GM12878 (cell line): ENCODE data around the gene TFF2. TPM values are rescaled to one million over a fixed set of nuclear protein-coding genes. Genes with fewer than 3 reads are reported as not detected.

Experiments used
- ATAC-seq: fragments of 200-7000 bp; cut with Tn5 transposase; 3 replicates; pipeline ENCODE4 v1.9.1; 2020; ENCODE audit warnings: mild to moderate bottlenecking, moderate library complexity
- BruUV-seq: library from RNA; stranded (reverse); fragments of 400-500 nt; replicated peaks from 2 replicates; lab custom pipeline; 2021; lab: Mats Ljungman, UMichigan
- CTCF ChIA-PET: fragments of 300-600 bp; sonication (Branson Sonifier 250); formaldehyde crosslinking; extraction: SDS; loops from one replicate; lab custom pipeline; 2021; ENCODE audit warnings: inconsistent platforms; lab: Yijun Ruan, JAX
- POLR2A ChIA-PET: fragments of 350-600 bp; formaldehyde crosslinking; extraction: SDS; loops from one replicate; lab custom pipeline; 2021; ENCODE audit warnings: inconsistent platforms; lab: Charles Lee
- RAD21 ChIA-PET: fragments of 300-600 bp; sonication (Branson Sonifier 250); formaldehyde crosslinking; loops from one replicate; lab custom pipeline; 2023; ENCODE audit warnings: antibody characterized with exemption; ENCODE audit not compliant: unreplicated experiment; lab: Charles Lee
- SMC1A ChIA-PET: fragments of 300-600 bp; sonication (Branson Sonifier 250); formaldehyde crosslinking; loops from one replicate; lab custom pipeline; 2023; ENCODE audit not compliant: unreplicated experiment, uncharacterized antibody; lab: Charles Lee
- DNase-seq: peaks from one replicate; pipeline ENCODE4 v3.0.0-alpha.2; 2011; ENCODE audit warnings: low read depth, low spot score
- FAIRE-seq: peaks from 3 replicates; lab custom pipeline; 2011; peaks lifted over from hg19 to GRCh38; lab: Jason Lieb, UNC
- H2AFZ ChIP-seq: 2 replicates; pipeline ENCODE4 v1.6.0; 2011; ENCODE audit warnings: low read depth, low read length, control low read depth; ENCODE audit not compliant: control insufficient read depth
- H3K27ac ChIP-seq: 2 replicates; pipeline ENCODE4 v1.5.1; 2011; ENCODE audit warnings: control low read depth; ENCODE audit not compliant: control insufficient read depth, insufficient read depth
- H3K27me3 ChIP-seq, 2 experiments: replicated peaks in 1 of 2; 2 replicates each; pipeline versions ENCODE4 v1.6.0 to v1.6.1; 2011; ENCODE audit warnings: low read length in 1 of 2; ENCODE audit not compliant: control insufficient read depth in 2 of 2, insufficient read depth in 2 of 2
- H3K36me3 ChIP-seq, 2 experiments: 2 replicates each; pipeline ENCODE4 v1.5.1; 2011; ENCODE audit warnings: low read length in 1 of 2; ENCODE audit not compliant: control insufficient read depth in 2 of 2, insufficient read depth in 2 of 2
- H3K4me1 ChIP-seq: 2 replicates; pipeline ENCODE4 v1.6.1; 2011; ENCODE audit warnings: mild to moderate bottlenecking, low read length, moderate library complexity, mixed read lengths; ENCODE audit not compliant: control insufficient read depth, insufficient read depth
- H3K4me2 ChIP-seq: 2 replicates; pipeline ENCODE4 v1.6.0; 2011; ENCODE audit warnings: control low read depth; ENCODE audit not compliant: control insufficient read depth, insufficient read depth
- H3K4me3 ChIP-seq: fragments of 200-600 bp; sonication (generic); 2 replicates; pipeline ENCODE4 v1.5.1; 2016
- H3K79me2 ChIP-seq: 2 replicates; pipeline ENCODE4 v1.6.0; 2011; ENCODE audit warnings: low read length; ENCODE audit not compliant: control insufficient read depth, insufficient read depth
- H3K9ac ChIP-seq: 2 replicates; pipeline ENCODE4 v1.8.0; 2011; ENCODE audit warnings: low read length, control low read depth, mixed read lengths; ENCODE audit not compliant: control insufficient read depth, insufficient read depth
- H3K9me3 ChIP-seq: replicated peaks from 3 replicates; pipeline ENCODE4 v1.5.1; 2011; ENCODE audit warnings: mild to moderate bottlenecking, low read length; ENCODE audit not compliant: control insufficient read depth, insufficient read depth
- H4K20me1 ChIP-seq: 2 replicates; pipeline ENCODE4 v1.6.0; 2011; ENCODE audit not compliant: control insufficient read depth, insufficient read depth
- BACH1 ChIP-seq: fragments of 450-650 bp; IDR thresholded peaks from 2 replicates; pipeline ENCODE4 v1.6.1; 2017; ENCODE audit warnings: mild to moderate bottlenecking, borderline replicate concordance
- SIN3A ChIP-seq: IDR thresholded peaks from 2 replicates; pipeline ENCODE4 v1.6.1; 2012; ENCODE audit warnings: low read depth, low read length, improper control_type of control experiment
- TCF7 ChIP-seq: IDR thresholded peaks from 2 replicates; pipeline ENCODE4 v1.6.1; 2014; ENCODE audit warnings: antibody characterized with exemption, borderline replicate concordance
- WGBS: methylation state at CpG from one replicate; pipeline ENCODE4 v1.1.6; 2016; ENCODE audit warnings: low lambda C conversion rate; ENCODE audit not compliant: insufficient replicate concordance, insufficient coverage; ENCODE audit errors: missing lambda C conversion rate; 5-methylcytosine and 5-hydroxymethylcytosine counted together
- in situ Hi-C: fragments of 300-500 bp; cut with MboI; formaldehyde crosslinking; loops from 9 replicates; pipeline ENCODE4 v1.14.3; 2018; ENCODE audit warnings: mixed read lengths
- intact Hi-C: fragments of 100-400 bp; cut with micrococcal nuclease; formaldehyde crosslinking; loops from one replicate; pipeline ENCODE4 v1.14.2; 2022; ENCODE audit not compliant: unreplicated experiment
- polyA plus RNA-seq, 11 experiments: library from polyadenylated mRNA; depleted of rRNA in 4 of 11; unstranded in 6 of 11; stranded (reverse) in 5 of 11; fragments of >200 nt; fragmentation: Nextera tagmentation in 4 of 11; fragmentation: Illumina TruSeq in 1 of 11; extraction: Ambion mirVana in 4 of 11; extraction: Trizol in 1 of 11; gene quantifications; 1 replicate in 1 of 11; 2 replicates in 10 of 11; pipeline versions ENCODE4 v1.2.1 to v1.2.3, GENCODE V29; 2011 to 2016; ENCODE audit warnings: inconsistent platforms in 2 of 11, missing spikeins in 2 of 11, low read depth in 1 of 11
- total RNA-seq, 4 experiments: library from RNA; depleted of rRNA in 3 of 4; stranded (reverse); fragments of >200 nt in 3 of 4; fragmentation: Illumina TruSeq in 1 of 4; extraction: Trizol in 1 of 4; gene quantifications; 2 replicates each; pipeline versions ENCODE4 v1.2.1 to v1.2.3, GENCODE V29; 2013 to 2021
- TF ChIP-seq, protein P1 (sequence below): IDR thresholded peaks from 2 replicates; pipeline ENCODE4 v1.6.1; 2011; ENCODE audit warnings: borderline replicate concordance, low read depth, mild to moderate bottlenecking, moderate library complexity, low read length; ENCODE audit not compliant: insufficient read depth, poor library complexity, severe bottlenecking

TFF2 gene
- total and polyA plus RNA-seq, 10 of the 15 experiments (the other 5 are each of a cell fraction or from before 2014, with no cell fraction given): 0.56 TPM; not detected in 9

DNA sequence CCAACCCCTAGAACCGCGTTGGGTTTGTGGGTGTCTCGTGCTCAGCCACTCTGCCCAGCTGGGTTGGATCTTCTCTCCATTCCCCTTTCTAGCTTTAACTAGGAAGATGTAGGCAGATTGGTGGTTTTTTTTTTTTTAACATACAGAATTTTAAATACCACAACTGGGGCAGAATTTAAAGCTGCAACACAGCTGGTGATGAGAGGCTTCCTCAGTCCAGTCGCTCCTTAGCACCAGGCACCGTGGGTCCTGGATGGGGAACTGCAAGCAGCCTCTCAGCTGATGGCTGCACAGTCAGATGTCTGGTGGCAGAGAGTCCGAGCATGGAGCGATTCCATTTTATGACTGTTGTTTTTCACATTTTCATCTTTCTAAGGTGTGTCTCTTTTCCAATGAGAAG, 54.3 kb downstream of the TFF2 start:
- ChIA-PET CTCF (interaction anchor here (1.2 kb wide), 1 partner anchor 12 kb away, joined by 5 read pairs; no protein-coding TSS in a partner anchor), POLR2A (interaction anchor here (1.3 kb wide), 1 partner anchor 11 kb away, joined by 4 read pairs; no protein-coding TSS in a partner anchor), RAD21 (interaction anchor here (0.6 to 1.6 kb wide), 3 partner anchors 11 to 59 kb away, joined by 3 to 4 read pairs (median 3); no protein-coding TSS in a partner anchor), SMC1A (interaction anchor here (1.0 to 1.1 kb wide), 2 partner anchors 10 to 148 kb away, joined by 3 read pairs; no protein-coding TSS in a partner anchor)
- ATAC-seq: no peak
- no TSS peak for BruUV-seq
- Histone ChIP-seq H4K20me1 (no peaks in the 10 kb centered on the region), H3K9ac (no peak overlapping the region), H3K36me3 (no peaks in the 10 kb centered on the region), H3K9me3 (no peaks in the 10 kb centered on the region; the same call in 2 of the 3 replicates), H3K27ac (no peak overlapping the region), H3K27me3 (no peaks in the 10 kb centered on the region; a peak in 1 of 4 replicates), H3K4me2 (no peak overlapping the region), H3K4me1 (no peaks in the 10 kb centered on the region), H3K4me3 (no peak overlapping the region), H3K79me2 (no peaks in the 10 kb centered on the region), H2AFZ (no peak overlapping the region)
- no peak for FAIRE-seq
- TF ChIP-seq TCF7 (no peak), SIN3A (no peak), BACH1 (no peak)
- TF ChIP-seq, protein P1, sequence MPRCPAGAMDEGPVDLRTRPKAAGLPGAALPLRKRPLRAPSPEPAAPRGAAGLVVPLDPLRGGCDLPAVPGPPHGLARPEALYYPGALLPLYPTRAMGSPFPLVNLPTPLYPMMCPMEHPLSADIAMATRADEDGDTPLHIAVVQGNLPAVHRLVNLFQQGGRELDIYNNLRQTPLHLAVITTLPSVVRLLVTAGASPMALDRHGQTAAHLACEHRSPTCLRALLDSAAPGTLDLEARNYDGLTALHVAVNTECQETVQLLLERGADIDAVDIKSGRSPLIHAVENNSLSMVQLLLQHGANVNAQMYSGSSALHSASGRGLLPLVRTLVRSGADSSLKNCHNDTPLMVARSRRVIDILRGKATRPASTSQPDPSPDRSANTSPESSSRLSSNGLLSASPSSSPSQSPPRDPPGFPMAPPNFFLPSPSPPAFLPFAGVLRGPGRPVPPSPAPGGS: no peak
- intact Hi-C loops: no loop called here
- 57% methylated on average over 7 of the region's 7 CpGs for WGBS
- in situ Hi-C loops: no loop called here
- no peak for DNase-seq

Other genes starting within 250 kb of the TFF2 start
- 8.8 and 9.2 TPM in 2 replicates for gene ABCG1, start 131.9 kb downstream of the TFF2 start, total RNA-seq (2014; rRNA removed)
- 5.3 and 6.2 TPM in 2 replicates for gene ABCG1, start 131.9 kb downstream of the TFF2 start, total RNA-seq (2014; rRNA removed; fragmentation: Illumina TruSeq; extraction: Trizol)
- gene ABCG1, start 131.9 kb downstream of the TFF2 start, total RNA-seq (2021): 11.2 and 12.4 TPM in 2 replicates
- gene ABCG1, start 131.9 kb downstream of the TFF2 start, polyA plus RNA-seq (2011; rRNA removed): 14.0 and 19.3 TPM in 2 replicates
- gene ABCG1, start 131.9 kb downstream of the TFF2 start, polyA plus RNA-seq (2014; fragmentation: Illumina TruSeq; extraction: Trizol): 5.9 and 6.1 TPM in 2 replicates
- 1 to 10 TPM; 2.9 to 3.0 TPM for gene ABCG1, start 131.9 kb downstream of the TFF2 start, polyA plus RNA-seq (2014; fragmentation: Nextera tagmentation; extraction: Ambion mirVana)
- 6.9 and 8.0 TPM in 2 replicates for gene ABCG1, start 131.9 kb downstream of the TFF2 start, polyA plus RNA-seq (2014; rRNA removed)
- gene ABCG1, start 131.9 kb downstream of the TFF2 start, polyA plus RNA-seq (2016; fragmentation: Nextera tagmentation; extraction: Ambion mirVana): 1 to 10 TPM in 1 of 2 experiments, under 1 TPM in 1; 0.59 to 1.3 TPM
- not detected in 2 replicates for gene TFF3, start 35.6 kb downstream of the TFF2 start, total RNA-seq (2014; rRNA removed)
- gene TFF3, start 35.6 kb downstream of the TFF2 start, total RNA-seq (2014; rRNA removed; fragmentation: Illumina TruSeq; extraction: Trizol): not detected in 2 replicates
- 0.74 TPM in 1 of 2 replicates, not detected in the other for gene TFF3, start 35.6 kb downstream of the TFF2 start, total RNA-seq (2021)
- not detected in 2 replicates for gene TFF3, start 35.6 kb downstream of the TFF2 start, polyA plus RNA-seq (2011; rRNA removed)
- not detected in 2 replicates for gene TFF3, start 35.6 kb downstream of the TFF2 start, polyA plus RNA-seq (2014; fragmentation: Illumina TruSeq; extraction: Trizol)
- not detected for gene TFF3, start 35.6 kb downstream of the TFF2 start, polyA plus RNA-seq (2014; fragmentation: Nextera tagmentation; extraction: Ambion mirVana)
- not detected in 2 replicates for gene TFF3, start 35.6 kb downstream of the TFF2 start, polyA plus RNA-seq (2014; rRNA removed)
- not detected for gene TFF3, start 35.6 kb downstream of the TFF2 start, polyA plus RNA-seq (2016; fragmentation: Nextera tagmentation; extraction: Ambion mirVana)
- not detected in 2 replicates for gene TFF1, start 15.5 kb upstream of the TFF2 start, total RNA-seq (2014; rRNA removed)
- not detected in 2 replicates for gene TFF1, start 15.5 kb upstream of the TFF2 start, total RNA-seq (2014; rRNA removed; fragmentation: Illumina TruSeq; extraction: Trizol)
- gene TFF1, start 15.5 kb upstream of the TFF2 start, total RNA-seq (2021): 0.40 TPM in 1 of 2 replicates, not detected in the other
- gene TFF1, start 15.5 kb upstream of the TFF2 start, polyA plus RNA-seq (2011; rRNA removed): not detected in 2 replicates
- gene TFF1, start 15.5 kb upstream of the TFF2 start, polyA plus RNA-seq (2014; fragmentation: Illumina TruSeq; extraction: Trizol): not detected in 2 replicates
- gene TFF1, start 15.5 kb upstream of the TFF2 start, polyA plus RNA-seq (2014; fragmentation: Nextera tagmentation; extraction: Ambion mirVana): under 1 TPM in 1 of 2 experiments, not detected in 1; 0.13 TPM
- 0.24 TPM in 1 of 2 replicates, not detected in the other for gene TFF1, start 15.5 kb upstream of the TFF2 start, polyA plus RNA-seq (2014; rRNA removed)
- not detected for gene TFF1, start 15.5 kb upstream of the TFF2 start, polyA plus RNA-seq (2016; fragmentation: Nextera tagmentation; extraction: Ambion mirVana)
- gene TMPRSS3, start 45.1 kb upstream of the TFF2 start, total RNA-seq (2014; rRNA removed): 0.65 and 1.4 TPM in 2 replicates
- gene TMPRSS3, start 45.1 kb upstream of the TFF2 start, total RNA-seq (2014; rRNA removed; fragmentation: Illumina TruSeq; extraction: Trizol): 0.63 and 0.83 TPM in 2 replicates
- 0.90 and 1.2 TPM in 2 replicates for gene TMPRSS3, start 45.1 kb upstream of the TFF2 start, total RNA-seq (2021)
- not detected in 2 replicates for gene TMPRSS3, start 45.1 kb upstream of the TFF2 start, polyA plus RNA-seq (2011; rRNA removed)
- gene TMPRSS3, start 45.1 kb upstream of the TFF2 start, polyA plus RNA-seq (2014; fragmentation: Illumina TruSeq; extraction: Trizol): 0.17 and 0.51 TPM in 2 replicates
- gene TMPRSS3, start 45.1 kb upstream of the TFF2 start, polyA plus RNA-seq (2014; fragmentation: Nextera tagmentation; extraction: Ambion mirVana): 1 to 10 TPM in 1 of 2 experiments, under 1 TPM in 1; 0.82 to 1.5 TPM
- 0.51 and 1.3 TPM in 2 replicates for gene TMPRSS3, start 45.1 kb upstream of the TFF2 start, polyA plus RNA-seq (2014; rRNA removed)
- under 1 TPM; 0.56 to 0.59 TPM for gene TMPRSS3, start 45.1 kb upstream of the TFF2 start, polyA plus RNA-seq (2016; fragmentation: Nextera tagmentation; extraction: Ambion mirVana)
- 0.05 and 0.17 TPM in 2 replicates for gene UBASH3A, start 52.9 kb upstream of the TFF2 start, total RNA-seq (2014; rRNA removed)
- 0.05 and 0.13 TPM in 2 replicates for gene UBASH3A, start 52.9 kb upstream of the TFF2 start, total RNA-seq (2014; rRNA removed; fragmentation: Illumina TruSeq; extraction: Trizol)
- 0.27 and 0.28 TPM in 2 replicates for gene UBASH3A, start 52.9 kb upstream of the TFF2 start, total RNA-seq (2021)
- 0.16 and 0.33 TPM in 2 replicates for gene UBASH3A, start 52.9 kb upstream of the TFF2 start, polyA plus RNA-seq (2011; rRNA removed)
- 0.17 and 0.21 TPM in 2 replicates for gene UBASH3A, start 52.9 kb upstream of the TFF2 start, polyA plus RNA-seq (2014; fragmentation: Illumina TruSeq; extraction: Trizol)
- under 1 TPM in 1 of 2 experiments, not detected in 1; 0.04 TPM for gene UBASH3A, start 52.9 kb upstream of the TFF2 start, polyA plus RNA-seq (2014; fragmentation: Nextera tagmentation; extraction: Ambion mirVana)
- 0.20 and 0.23 TPM in 2 replicates for gene UBASH3A, start 52.9 kb upstream of the TFF2 start, polyA plus RNA-seq (2014; rRNA removed)
- gene UBASH3A, start 52.9 kb upstream of the TFF2 start, polyA plus RNA-seq (2016; fragmentation: Nextera tagmentation; extraction: Ambion mirVana): under 1 TPM; 0.26 to 0.39 TPM
- gene RSPH1, start 145.2 kb upstream of the TFF2 start, total RNA-seq (2014; rRNA removed): 0.11 and 0.33 TPM in 2 replicates
- 0.27 and 0.37 TPM in 2 replicates for gene RSPH1, start 145.2 kb upstream of the TFF2 start, total RNA-seq (2014; rRNA removed; fragmentation: Illumina TruSeq; extraction: Trizol)
- gene RSPH1, start 145.2 kb upstream of the TFF2 start, total RNA-seq (2021): 0.27 and 0.28 TPM in 2 replicates
- gene RSPH1, start 145.2 kb upstream of the TFF2 start, polyA plus RNA-seq (2011; rRNA removed): 0.38 and 0.59 TPM in 2 replicates
- 0.37 and 0.67 TPM in 2 replicates for gene RSPH1, start 145.2 kb upstream of the TFF2 start, polyA plus RNA-seq (2014; fragmentation: Illumina TruSeq; extraction: Trizol)
- gene RSPH1, start 145.2 kb upstream of the TFF2 start, polyA plus RNA-seq (2014; fragmentation: Nextera tagmentation; extraction: Ambion mirVana): under 1 TPM; 0.37 to 0.38 TPM
- 0.19 and 0.81 TPM in 2 replicates for gene RSPH1, start 145.2 kb upstream of the TFF2 start, polyA plus RNA-seq (2014; rRNA removed)
- gene RSPH1, start 145.2 kb upstream of the TFF2 start, polyA plus RNA-seq (2016; fragmentation: Nextera tagmentation; extraction: Ambion mirVana): 1 to 10 TPM; 1.2 to 1.4 TPM
- 33.0 and 35.5 TPM in 2 replicates for gene SLC37A1, start 162.9 kb upstream of the TFF2 start, total RNA-seq (2014; rRNA removed)
- gene SLC37A1, start 162.9 kb upstream of the TFF2 start, total RNA-seq (2014; rRNA removed; fragmentation: Illumina TruSeq; extraction: Trizol): 19.2 and 19.7 TPM in 2 replicates
- 30.7 and 34.8 TPM in 2 replicates for gene SLC37A1, start 162.9 kb upstream of the TFF2 start, total RNA-seq (2021)
- gene SLC37A1, start 162.9 kb upstream of the TFF2 start, polyA plus RNA-seq (2011; rRNA removed): 17.7 and 23.3 TPM in 2 replicates
- gene SLC37A1, start 162.9 kb upstream of the TFF2 start, polyA plus RNA-seq (2014; fragmentation: Illumina TruSeq; extraction: Trizol): 12.0 and 18.4 TPM in 2 replicates
- 1 to 10 TPM; 1.1 to 2.4 TPM for gene SLC37A1, start 162.9 kb upstream of the TFF2 start, polyA plus RNA-seq (2014; fragmentation: Nextera tagmentation; extraction: Ambion mirVana)
- 25.4 and 26.5 TPM in 2 replicates for gene SLC37A1, start 162.9 kb upstream of the TFF2 start, polyA plus RNA-seq (2014; rRNA removed)
- 10 to 100 TPM; 28.0 to 32.0 TPM for gene SLC37A1, start 162.9 kb upstream of the TFF2 start, polyA plus RNA-seq (2016; fragmentation: Nextera tagmentation; extraction: Ambion mirVana)